IMR-90 (cell line): ENCODE data around the gene TRPM1. TPM values are rescaled to one million over a fixed set of nuclear protein-coding genes. Genes with fewer than 3 reads are reported as not detected.

Source experiments
- ATAC-seq: fragments of 200-7000 bp; cut with Tn5 transposase; 2 replicates; pipeline ENCODE4 v1.9.1; 2020; ENCODE audit warnings: low read depth, mild to moderate bottlenecking, moderate library complexity
- BruUV-seq: library from RNA; stranded (reverse); fragments of 400-500 nt; replicated peaks from 2 replicates; lab custom pipeline; 2021; lab: Mats Ljungman, UMichigan
- CTCF ChIA-PET: fragments of 300-600 bp; formaldehyde crosslinking; extraction: SDS; loops from one replicate; lab custom pipeline; 2021; ENCODE audit warnings: antibody characterized with exemption; lab: Yijun Ruan, JAX
- POLR2A ChIA-PET: fragments of 300-600 bp; sonication (Branson Sonifier 250); formaldehyde crosslinking; loops from one replicate; lab custom pipeline; 2022; ENCODE audit warnings: antibody characterized with exemption; ENCODE audit not compliant: unreplicated experiment; lab: Charles Lee
- DNase-seq: peaks from one replicate; pipeline ENCODE4 v3.0.0; 2013
- H2AFZ ChIP-seq: replicated peaks from 2 replicates; pipeline ENCODE3; 2013; ENCODE audit warnings: low read length, mild to moderate bottlenecking; ENCODE audit not compliant: poor library complexity
- H2AK5ac ChIP-seq: 2 replicates; pipeline ENCODE4 v1.6.1; 2013; ENCODE audit warnings: low read depth, low read length, inconsistent platforms
- H2AK9ac ChIP-seq: replicated peaks from 2 replicates; pipeline ENCODE3; 2013; ENCODE audit warnings: mild to moderate bottlenecking, low read depth, low read length, moderate library complexity; ENCODE audit not compliant: poor library complexity
- H2BK120ac ChIP-seq: 2 replicates; pipeline ENCODE4 v1.6.1; 2013; ENCODE audit warnings: low read depth, low read length, inconsistent platforms
- H2BK15ac ChIP-seq: 3 replicates; pipeline ENCODE4 v1.6.1; 2013; ENCODE audit warnings: low read depth, low read length, inconsistent platforms
- H2BK20ac ChIP-seq: 2 replicates; pipeline ENCODE4 v1.6.1; 2013; ENCODE audit warnings: low read depth, mild to moderate bottlenecking, inconsistent platforms, low read length, moderate library complexity
- H2BK5ac ChIP-seq: 2 replicates; pipeline ENCODE4 v1.6.1; 2013; ENCODE audit warnings: mild to moderate bottlenecking, low read depth, low read length, inconsistent platforms; ENCODE audit not compliant: poor library complexity, severe bottlenecking
- H3K14ac ChIP-seq: replicated peaks from 2 replicates; pipeline ENCODE4 v1.6.1; 2013; ENCODE audit warnings: low read depth, low read length, inconsistent platforms
- H3K18ac ChIP-seq: 2 replicates; pipeline ENCODE4 v1.6.1; 2013; ENCODE audit warnings: low read depth, low read length, control low read depth
- H3K23ac ChIP-seq: 2 replicates; pipeline ENCODE4 v1.6.1; 2013; ENCODE audit warnings: low read depth, low read length, inconsistent platforms
- H3K27ac ChIP-seq: 2 replicates; pipeline ENCODE4 v1.5.1; 2013; ENCODE audit warnings: mild to moderate bottlenecking, control low read depth, low read length; ENCODE audit not compliant: insufficient read depth
- H3K27me3 ChIP-seq: 2 replicates; pipeline ENCODE4 v1.6.1; 2013; ENCODE audit warnings: low read length; ENCODE audit not compliant: control insufficient read depth, insufficient read depth
- H3K36me3 ChIP-seq: 2 replicates; pipeline ENCODE4 v1.6.1; 2013; ENCODE audit warnings: low read length, mixed read lengths; ENCODE audit not compliant: control insufficient read depth, insufficient read depth
- H3K4ac ChIP-seq: 2 replicates; pipeline ENCODE4 v1.6.1; 2013; ENCODE audit warnings: low read depth, low read length, inconsistent platforms
- H3K4me1 ChIP-seq: 2 replicates; pipeline ENCODE4 v1.6.1; 2013; ENCODE audit warnings: low read length, mixed read lengths; ENCODE audit not compliant: control insufficient read depth, insufficient read depth
- H3K4me2 ChIP-seq: 2 replicates; pipeline ENCODE4 v1.6.1; 2013; ENCODE audit warnings: low read depth, mild to moderate bottlenecking, control low read depth, low read length, moderate library complexity
- H3K4me3 ChIP-seq: 2 replicates; pipeline ENCODE4 v1.5.1; 2013; ENCODE audit warnings: low read depth, mild to moderate bottlenecking, control low read depth, low read length, moderate library complexity; ENCODE audit not compliant: insufficient read depth
- H3K56ac ChIP-seq: 2 replicates; pipeline ENCODE4 v1.6.1; 2013; ENCODE audit warnings: low read length, inconsistent platforms; ENCODE audit not compliant: insufficient read depth; ENCODE audit errors: extremely low read depth
- H3K79me1 ChIP-seq, 2 experiments: 2 replicates each; pipeline ENCODE4 v1.6.1; 2013; ENCODE audit warnings: low read length in 2 of 2, inconsistent platforms in 1 of 2, low read depth in 1 of 2
- H3K9ac ChIP-seq: 2 replicates; pipeline ENCODE4 v1.6.1; 2013; ENCODE audit warnings: low read depth, low read length, control low read depth
- H3K9me1 ChIP-seq: 2 replicates; pipeline ENCODE4 v1.6.1; 2013; ENCODE audit warnings: low read length, inconsistent platforms; ENCODE audit not compliant: insufficient read depth
- H3K9me3 ChIP-seq: 2 replicates; pipeline ENCODE4 v1.6.1; 2013; ENCODE audit warnings: low read length; ENCODE audit not compliant: control insufficient read depth, insufficient read depth
- H4K20me1 ChIP-seq: 2 replicates; pipeline ENCODE4 v1.6.1; 2013; ENCODE audit warnings: low read length, inconsistent platforms; ENCODE audit not compliant: insufficient read depth
- H4K5ac ChIP-seq: 2 replicates; pipeline ENCODE4 v1.6.1; 2013; ENCODE audit warnings: mild to moderate bottlenecking, low read depth, low read length, control low read depth
- H4K8ac ChIP-seq, 2 experiments: 2 replicates each; pipeline ENCODE4 v1.6.1; 2013; ENCODE audit warnings: low read depth in 2 of 2, low read length in 2 of 2, control low read depth in 1 of 2, inconsistent platforms in 1 of 2
- H4K91ac ChIP-seq: 2 replicates; pipeline ENCODE4 v1.6.1; 2013; ENCODE audit warnings: low read depth, low read length, inconsistent platforms; ENCODE audit not compliant: insufficient read depth
- FOS ChIP-seq: fragments of 150-350 bp; IDR thresholded peaks from 2 replicates; pipeline ENCODE4 v1.6.1; 2016; ENCODE audit warnings: low read depth, low read length
- NFE2L2 ChIP-seq: fragments of 150-350 bp; IDR thresholded peaks from 2 replicates; pipeline ENCODE4 v1.6.1; 2016; ENCODE audit warnings: low read depth, mild to moderate bottlenecking, low read length
- RAD21 ChIP-seq: IDR thresholded peaks from 2 replicates; pipeline ENCODE4 v1.6.1; 2012; ENCODE audit warnings: low read length, improper control_type of control experiment
- WGBS, 2 experiments: methylation state at CpG; one replicate each; pipeline versions ENCODE4 v1.1.5 to v1.1.7; 2013; ENCODE audit warnings: missing lambda C conversion rate in 2 of 2; ENCODE audit not compliant: insufficient read length in 1 of 2; ENCODE audit errors: extremely low coverage in 2 of 2; 5-methylcytosine and 5-hydroxymethylcytosine counted together
- dilution Hi-C: fragments of 300-500 bp; cut with HindIII; formaldehyde crosslinking; loops from one replicate; pipeline ENCODE4 v1.14.3; 2018; ENCODE audit warnings: low sequenced_read_pairs; ENCODE audit not compliant: unreplicated experiment
- in situ Hi-C: fragments of 300-500 bp; cut with MboI; formaldehyde crosslinking; loops from 3 replicates; pipeline ENCODE4 v1.14.3; 2019; ENCODE audit warnings: low sequenced_read_pairs, inconsistent platforms, mixed read lengths
- intact Hi-C: fragments of 100-400 bp; cut with micrococcal nuclease; formaldehyde crosslinking; loops from 2 replicates; pipeline ENCODE4 v1.10.0; 2022
- polyA plus RNA-seq, 3 experiments: library from polyadenylated mRNA; depleted of rRNA; stranded (reverse); fragments of >200 nt; gene quantifications; 2 replicates each; pipeline ENCODE4 v1.2.3, GENCODE V29; 2012; ENCODE audit warnings: low replicate concordance in 1 of 3
- total RNA-seq: library from RNA; depleted of rRNA; stranded (reverse); fragments of >200 nt; gene quantifications from 2 replicates; pipeline ENCODE4 v1.2.3, GENCODE V29; 2012
- TF ChIP-seq, protein P1 (sequence below): fragments of 150-350 bp; IDR thresholded peaks from 2 replicates; pipeline ENCODE4 v1.6.1; 2016; ENCODE audit warnings: low read depth, mild to moderate bottlenecking, low read length, moderate library complexity, borderline replicate concordance
- TF ChIP-seq, protein P2 (sequence below): fragments of 150-350 bp; IDR thresholded peaks from 2 replicates; pipeline ENCODE4 v1.6.1; 2017; ENCODE audit warnings: mild to moderate bottlenecking, antibody characterized with exemption, low read length, low read depth

The TRPM1 gene
- total and polyA plus RNA-seq, 2 of the 4 experiments (the other 2 are of a cell fraction), result not detected

DNA sequence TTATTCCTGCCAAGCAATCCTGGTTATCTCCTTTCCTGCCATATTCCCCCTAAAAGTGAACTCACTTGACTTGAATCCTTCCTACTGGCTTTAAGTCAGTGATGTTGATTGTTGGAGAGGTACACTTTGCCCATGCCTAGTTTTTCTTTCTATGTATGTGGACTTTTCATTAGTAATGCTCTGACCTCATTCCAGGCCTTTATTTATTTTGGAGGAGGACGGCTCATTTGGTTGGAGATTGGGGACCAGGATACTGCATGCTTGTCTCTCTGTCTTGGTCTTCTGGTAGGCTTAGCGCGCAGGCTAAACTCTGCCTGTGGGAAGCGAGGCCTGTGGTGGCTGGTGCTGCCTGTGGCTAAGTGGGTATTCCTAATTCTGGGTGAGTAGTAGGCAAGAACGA, 81.0 kb downstream of the TRPM1 start:
- dilution Hi-C loops, result no loop called here
- Histone ChIP-seq H3K79me1 (peaks cover 0 to 8% of the 10 kb centered on the region in 2 experiments; a peak in 1 of 4 replicates), H2AK9ac (no peak overlapping the region), H4K8ac (peak overlapping the region in 1 of 2 experiments; percentile 10; a peak in 1 of 4 replicates), H2BK5ac (no peak overlapping the region), H3K56ac (no peak overlapping the region), H3K9me3 (no peaks in the 10 kb centered on the region), H2BK20ac (0 out of 2 replicates have a peak overlapping the region, but pooled peaks have one; percentile 42), H3K4me3 (no peak overlapping the region), H3K9ac (no peak overlapping the region), H2BK120ac (no peak overlapping the region; the same call in 1 of the 2 replicates), H3K4me1 (peaks cover 18% of the 10 kb centered on the region), H2BK15ac (0 out of 3 replicates have a peak overlapping the region, but pooled peaks have one; percentile 55), H3K9me1 (peaks cover 20% of the 10 kb centered on the region), H2AK5ac (peak overlapping the region; percentile 52; the same call in 1 of the 2 replicates), H3K4ac (no peak overlapping the region), H4K5ac (no peak overlapping the region), H3K4me2 (no peak overlapping the region), H3K27me3 (no peaks in the 10 kb centered on the region), H3K23ac (no peak overlapping the region), H3K18ac (no peak overlapping the region), H2AFZ (peak overlapping the region; percentile 24), H3K27ac (no peak overlapping the region), H4K20me1 (no peaks in the 10 kb centered on the region), H3K36me3 (no peaks in the 10 kb centered on the region), H3K14ac (no peak overlapping the region), H4K91ac (no peak overlapping the region)
- CTCF ChIA-PET, result no interaction called here
- in situ Hi-C loops, result no loop called here
- ATAC-seq, result no peak
- no CpG with 5 or more reads among the region's 5 CpGs for WGBS, 2 experiments
- TF ChIP-seq, protein P1, sequence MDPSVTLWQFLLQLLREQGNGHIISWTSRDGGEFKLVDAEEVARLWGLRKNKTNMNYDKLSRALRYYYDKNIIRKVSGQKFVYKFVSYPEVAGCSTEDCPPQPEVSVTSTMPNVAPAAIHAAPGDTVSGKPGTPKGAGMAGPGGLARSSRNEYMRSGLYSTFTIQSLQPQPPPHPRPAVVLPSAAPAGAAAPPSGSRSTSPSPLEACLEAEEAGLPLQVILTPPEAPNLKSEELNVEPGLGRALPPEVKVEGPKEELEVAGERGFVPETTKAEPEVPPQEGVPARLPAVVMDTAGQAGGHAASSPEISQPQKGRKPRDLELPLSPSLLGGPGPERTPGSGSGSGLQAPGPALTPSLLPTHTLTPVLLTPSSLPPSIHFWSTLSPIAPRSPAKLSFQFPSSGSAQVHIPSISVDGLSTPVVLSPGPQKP, result no peak
- TF ChIP-seq FOS (no peak), RAD21 (no peak), NFE2L2 (no peak)
- TF ChIP-seq, protein P2, sequence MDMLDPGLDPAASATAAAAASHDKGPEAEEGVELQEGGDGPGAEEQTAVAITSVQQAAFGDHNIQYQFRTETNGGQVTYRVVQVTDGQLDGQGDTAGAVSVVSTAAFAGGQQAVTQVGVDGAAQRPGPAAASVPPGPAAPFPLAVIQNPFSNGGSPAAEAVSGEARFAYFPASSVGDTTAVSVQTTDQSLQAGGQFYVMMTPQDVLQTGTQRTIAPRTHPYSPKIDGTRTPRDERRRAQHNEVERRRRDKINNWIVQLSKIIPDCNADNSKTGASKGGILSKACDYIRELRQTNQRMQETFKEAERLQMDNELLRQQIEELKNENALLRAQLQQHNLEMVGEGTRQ, result no peak
- BruUV-seq, result no TSS peak
- POLR2A ChIA-PET, result no interaction called here
- intact Hi-C loops, result no loop called here
- peak; percentile 37 for DNase-seq
